ENCODE measurements around the gene OR51T1. TPM values are rescaled to one million over a fixed set of nuclear protein-coding genes. Genes with fewer than 3 reads are reported as not detected.
"Not testable (repeated sequence)": the region's sequence is repeated elsewhere in the genome, so short reads cannot be mapped to it uniquely, and the experiment has no call there.

OR51T1 gene, protein sequence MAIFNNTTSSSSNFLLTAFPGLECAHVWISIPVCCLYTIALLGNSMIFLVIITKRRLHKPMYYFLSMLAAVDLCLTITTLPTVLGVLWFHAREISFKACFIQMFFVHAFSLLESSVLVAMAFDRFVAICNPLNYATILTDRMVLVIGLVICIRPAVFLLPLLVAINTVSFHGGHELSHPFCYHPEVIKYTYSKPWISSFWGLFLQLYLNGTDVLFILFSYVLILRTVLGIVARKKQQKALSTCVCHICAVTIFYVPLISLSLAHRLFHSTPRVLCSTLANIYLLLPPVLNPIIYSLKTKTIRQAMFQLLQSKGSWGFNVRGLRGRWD
- total RNA-seq, result not detected
- polyA plus RNA-seq, result not detected
- long read RNA-seq, donor 1, result 0 reads
- long read RNA-seq, donor 2, result 0 reads

- intact Hi-C loops (cut with DNase I), result no loop called here
- WGBS, 2 donors, result 24 to 37% methylated on average over 8 of the region's 8 CpGs
- H3K27me3 ChIP-seq (ENCODE audit: control insufficient read depth in 1 of 2, insufficient read depth in 2 of 2, low read length in 1 of 2), result no peaks in the 10 kb centered on the region
- no peak for DNase-seq
- no peak within 1 kb of the TSS for H3K4me3 ChIP-seq (ENCODE audit: low read length in 2 of 2)
- no peaks in the 10 kb centered on the region for H3K4me1 ChIP-seq (ENCODE audit: control insufficient read depth in 1 of 2, insufficient read depth in 2 of 2, low read length in 2 of 2)
- ATAC-seq (ENCODE audit: low FRiP score), result no peak
- H3K36me3 ChIP-seq (ENCODE audit: control insufficient read depth in 1 of 2, insufficient read depth in 2 of 2, low read length in 1 of 2), result no peaks in the 10 kb centered on the region
- no peaks in the 10 kb centered on the region for H3K9me3 ChIP-seq (ENCODE audit: control insufficient read depth, low read length)
- no peak within 1 kb of the TSS for H3K27ac ChIP-seq (ENCODE audit: low read depth in 1 of 2, low read length in 2 of 2)
Observed at GRCh38 chr11:4881860-4882500, at the start of gene OR51T1. Gene OR51T1 (plus strand): TSS chr11:4881900. CDS start chr11:4881900, 0 bp downstream.

GRCh38 chr11:4839851-4840549 is 41.7 kb upstream of the OR51T1 start:
- WGBS, 2 donors, result 86 to 89% methylated on average over 2 of the region's 2 CpGs
- intact Hi-C loops (cut with DNase I), result no loop called here

GRCh38 chr11:4848908-4849532 is 32.7 kb upstream of the OR51T1 start, which contains the start of gene OR51S1:
Gene OR51S1 (minus strand): TSS chr11:4849208. CDS start chr11:4849208, 0 bp downstream.
- Histone ChIP-seq H3K36me3 (ENCODE audit: control insufficient read depth in 1 of 2, insufficient read depth in 2 of 2, low read length in 1 of 2) (no peaks in the 10 kb centered on the region), H3K4me3 (ENCODE audit: low read length in 2 of 2) (no peak within 1 kb of the TSS), H3K27ac (ENCODE audit: low read depth in 1 of 2, low read length in 2 of 2) (no peak within 1 kb of the TSS), H3K9me3 (ENCODE audit: control insufficient read depth, low read length) (no peaks in the 10 kb centered on the region), H3K27me3 (ENCODE audit: control insufficient read depth in 1 of 2, insufficient read depth in 2 of 2, low read length in 1 of 2) (no peaks in the 10 kb centered on the region), H3K4me1 (ENCODE audit: control insufficient read depth in 1 of 2, insufficient read depth in 2 of 2, low read length in 2 of 2) (no peaks in the 10 kb centered on the region)
- intact Hi-C loops (cut with DNase I), result no loop called here
- DNase-seq, result no peak
- 60 to 68% methylated on average over 9 of the region's 9 CpGs for WGBS, 2 donors
- ATAC-seq (ENCODE audit: low FRiP score), result no peak

More at GRCh38 chr11:4839851-4840549, 41.7 kb upstream of the OR51T1 start:
- no peaks in the 10 kb centered on the region for H3K4me1 ChIP-seq (ENCODE audit: control insufficient read depth in 1 of 2, insufficient read depth in 2 of 2, low read length in 2 of 2)
- no peaks in the 10 kb centered on the region for H3K9me3 ChIP-seq (ENCODE audit: control insufficient read depth, low read length)
- H3K36me3 ChIP-seq (ENCODE audit: control insufficient read depth in 1 of 2, insufficient read depth in 2 of 2, low read length in 1 of 2), result no peaks in the 10 kb centered on the region
- DNase-seq (no peak), ATAC-seq (ENCODE audit: low FRiP score) (no peak)
- H3K27ac ChIP-seq (ENCODE audit: low read depth in 1 of 2, low read length in 2 of 2), result no peak overlapping the region
- H3K4me3 ChIP-seq (ENCODE audit: low read length in 2 of 2), result no peak overlapping the region
- no peaks in the 10 kb centered on the region for H3K27me3 ChIP-seq (ENCODE audit: control insufficient read depth in 1 of 2, insufficient read depth in 2 of 2, low read length in 1 of 2)

DNA sequence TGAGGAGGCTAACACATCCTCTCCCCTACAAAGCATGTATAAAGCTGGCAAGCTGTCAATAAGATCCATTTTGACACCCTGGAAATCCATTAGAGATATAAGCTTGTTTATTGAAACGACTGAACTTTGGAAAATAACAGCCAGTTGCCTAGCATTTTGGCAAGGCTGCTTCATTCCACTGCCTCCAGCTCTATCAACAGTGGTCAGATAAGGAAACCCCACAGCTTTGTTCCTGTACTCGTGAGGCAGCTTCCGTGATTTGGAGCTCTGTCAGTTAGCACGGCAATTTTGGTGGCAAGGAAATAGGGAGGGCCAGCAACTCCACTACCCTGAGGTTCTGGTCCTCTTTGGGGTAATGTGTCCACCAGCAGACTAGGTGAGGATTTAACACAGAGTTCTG is 30.7 kb upstream of the OR51T1 start:
- ATAC-seq (ENCODE audit: low FRiP score) (no peak), DNase-seq (no peak)
- 0 to 1% methylated on average over 4 of the region's 4 CpGs for WGBS, 2 donors
- no peaks in the 10 kb centered on the region for H3K27me3 ChIP-seq (ENCODE audit: control insufficient read depth in 1 of 2, insufficient read depth in 2 of 2, low read length in 1 of 2)
- intact Hi-C loops (cut with DNase I), result no loop called here
- no peak overlapping the region for H3K27ac ChIP-seq (ENCODE audit: low read depth in 1 of 2, low read length in 2 of 2)
- peaks cover 1% of the 10 kb centered on the region for H3K9me3 ChIP-seq (ENCODE audit: control insufficient read depth, low read length)
- H3K4me1 ChIP-seq (ENCODE audit: control insufficient read depth in 1 of 2, insufficient read depth in 2 of 2, low read length in 2 of 2), result no peaks in the 10 kb centered on the region
- H3K36me3 ChIP-seq (ENCODE audit: control insufficient read depth in 1 of 2, insufficient read depth in 2 of 2, low read length in 1 of 2), result no peaks in the 10 kb centered on the region
- no peak overlapping the region for H3K4me3 ChIP-seq (ENCODE audit: low read length in 2 of 2)

DNA sequence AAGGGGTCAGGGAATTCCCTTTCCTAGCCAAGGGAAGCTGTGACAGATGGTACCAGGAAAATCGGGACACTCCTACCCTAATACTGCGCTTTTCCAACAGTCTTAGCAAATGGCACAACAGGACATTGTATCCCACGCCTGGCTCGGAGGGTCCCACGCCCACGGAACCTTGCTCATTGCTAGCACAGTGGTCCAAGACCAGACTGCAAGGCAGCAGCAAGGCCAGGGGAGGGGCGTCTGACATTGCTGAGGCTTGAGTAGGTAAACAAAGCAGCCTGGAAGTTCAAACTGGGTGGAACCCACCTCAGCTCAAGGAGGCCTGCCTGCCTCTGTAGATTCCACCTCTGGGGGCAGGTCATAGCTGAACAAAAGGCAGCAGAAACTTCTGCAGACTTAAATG is 27.4 kb upstream of the OR51T1 start:
- H3K9me3 ChIP-seq (ENCODE audit: control insufficient read depth, low read length); DNase-seq; H3K4me3 ChIP-seq (ENCODE audit: low read length in 2 of 2); ATAC-seq (ENCODE audit: low FRiP score); H3K36me3 ChIP-seq (ENCODE audit: control insufficient read depth in 1 of 2, insufficient read depth in 2 of 2, low read length in 1 of 2); H3K27me3 ChIP-seq (ENCODE audit: control insufficient read depth in 1 of 2, insufficient read depth in 2 of 2, low read length in 1 of 2); H3K27ac ChIP-seq (ENCODE audit: low read depth in 1 of 2, low read length in 2 of 2); H3K4me1 ChIP-seq (ENCODE audit: control insufficient read depth in 1 of 2, insufficient read depth in 2 of 2, low read length in 2 of 2); intact Hi-C loops (cut with DNase I): not testable (repeated sequence)
- WGBS, 2 donors, result 88 to 90% methylated on average over 7 of the region's 7 CpGs

- Histone ChIP-seq H3K4me1 (ENCODE audit: control insufficient read depth in 1 of 2, insufficient read depth in 2 of 2, low read length in 2 of 2) (no peaks in the 10 kb centered on the region), H3K4me3 (ENCODE audit: low read length in 2 of 2) (no peak overlapping the region), H3K27ac (ENCODE audit: low read depth in 1 of 2, low read length in 2 of 2) (no peak overlapping the region), H3K9me3 (ENCODE audit: control insufficient read depth, low read length) (no peaks in the 10 kb centered on the region), H3K27me3 (ENCODE audit: control insufficient read depth in 1 of 2, insufficient read depth in 2 of 2, low read length in 1 of 2) (no peaks in the 10 kb centered on the region), H3K36me3 (ENCODE audit: control insufficient read depth in 1 of 2, insufficient read depth in 2 of 2, low read length in 1 of 2) (no peaks in the 10 kb centered on the region)
- DNase-seq (no peak), ATAC-seq (ENCODE audit: low FRiP score) (no peak)
- intact Hi-C loops (cut with DNase I), result no loop called here
Observed at GRCh38 chr11:4862447-4863236, 19.1 kb upstream of the OR51T1 start.

GRCh38 chr11:4863876-4864275 is 17.8 kb upstream of the OR51T1 start:
- Histone ChIP-seq H3K4me1 (ENCODE audit: control insufficient read depth in 1 of 2, insufficient read depth in 2 of 2, low read length in 2 of 2) (no peaks in the 10 kb centered on the region), H3K4me3 (ENCODE audit: low read length in 2 of 2) (no peak overlapping the region), H3K27ac (ENCODE audit: low read depth in 1 of 2, low read length in 2 of 2) (no peak overlapping the region), H3K27me3 (ENCODE audit: control insufficient read depth in 1 of 2, insufficient read depth in 2 of 2, low read length in 1 of 2) (no peaks in the 10 kb centered on the region), H3K9me3 (ENCODE audit: control insufficient read depth, low read length) (no peaks in the 10 kb centered on the region), H3K36me3 (ENCODE audit: control insufficient read depth in 1 of 2, insufficient read depth in 2 of 2, low read length in 1 of 2) (no peaks in the 10 kb centered on the region)
- ATAC-seq (ENCODE audit: low FRiP score) (no peak), DNase-seq (no peak)
- intact Hi-C loops (cut with DNase I), result no loop called here
- 55 to 62% methylated on average over 4 of the region's 4 CpGs for WGBS, 2 donors

- 4 to 5% methylated on average over 1 of the region's 1 CpG for WGBS, 2 donors
- ATAC-seq (ENCODE audit: low FRiP score) (no peak), DNase-seq (no peak)
- intact Hi-C loops (cut with DNase I), result no loop called here
- H3K4me1 ChIP-seq (ENCODE audit: control insufficient read depth in 1 of 2, insufficient read depth in 2 of 2, low read length in 2 of 2), result no peaks in the 10 kb centered on the region
- H3K27ac ChIP-seq (ENCODE audit: low read depth in 1 of 2, low read length in 2 of 2), result no peak overlapping the region
- no peaks in the 10 kb centered on the region for H3K27me3 ChIP-seq (ENCODE audit: control insufficient read depth in 1 of 2, insufficient read depth in 2 of 2, low read length in 1 of 2)
- no peaks in the 10 kb centered on the region for H3K9me3 ChIP-seq (ENCODE audit: control insufficient read depth, low read length)
- H3K36me3 ChIP-seq (ENCODE audit: control insufficient read depth in 1 of 2, insufficient read depth in 2 of 2, low read length in 1 of 2), result no peaks in the 10 kb centered on the region
- no peak overlapping the region for H3K4me3 ChIP-seq (ENCODE audit: low read length in 2 of 2)
Observed at GRCh38 chr11:4865855-4866254, 15.8 kb upstream of the OR51T1 start.
